ENCODE data around the gene TMEM203.

TMEM203 gene

DNA sequence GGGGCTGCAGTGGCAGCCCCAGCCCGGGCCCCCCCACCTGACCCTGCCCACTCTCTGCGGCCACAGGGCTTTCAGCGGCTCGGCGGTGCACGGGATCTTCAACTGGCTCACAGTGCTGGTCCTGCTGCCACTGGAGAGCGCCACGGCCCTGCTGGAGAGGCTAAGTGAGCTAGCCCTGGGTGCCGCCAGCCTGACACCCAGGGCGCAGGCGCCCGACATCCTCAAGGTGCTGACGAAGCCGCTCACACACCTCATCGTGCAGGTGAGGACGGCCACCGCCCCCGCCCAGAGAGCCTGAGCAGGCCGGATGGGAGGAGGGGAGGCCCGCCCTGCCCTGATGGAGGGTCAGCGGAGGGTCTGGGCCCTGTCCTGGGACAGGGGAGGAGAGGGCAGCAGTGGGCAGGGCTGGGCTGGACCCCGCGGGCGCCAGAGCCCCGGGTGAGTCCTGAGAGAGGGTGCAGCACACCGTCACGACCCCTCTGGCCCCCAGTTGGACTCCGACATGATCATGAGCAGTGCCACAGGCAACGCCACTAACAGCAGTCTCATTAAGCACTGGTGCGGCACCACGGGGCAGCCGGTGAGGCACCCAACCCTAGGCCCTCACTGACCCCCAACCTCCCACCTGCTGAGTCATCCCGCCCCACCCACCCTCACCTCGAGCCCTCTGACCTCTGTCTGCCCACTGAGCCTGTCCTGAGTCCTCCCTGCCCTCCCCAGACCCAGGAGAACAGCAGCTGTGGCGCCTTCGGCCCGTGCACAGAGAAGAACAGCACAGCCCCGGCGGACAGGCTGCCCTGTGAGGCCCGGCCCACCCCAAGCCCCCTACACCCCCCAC lies 27.9 kb upstream of the TMEM203 start:
- peaks cover 21% of the 10 kb centered on the region for H3K4me1 ChIP-seq (ENCODE audit: control insufficient read depth, insufficient read depth, low read length)
- H3K36me3 ChIP-seq (ENCODE audit: control insufficient read depth in 2 of 2, insufficient read depth in 2 of 2, low read length in 2 of 2): no peaks in the 10 kb centered on the region
- H3K9ac ChIP-seq (ENCODE audit: low read length in 2 of 2): no peak overlapping the region
- no peaks in the 10 kb centered on the region for H3K9me3 ChIP-seq (ENCODE audit: control insufficient read depth in 2 of 2, low read length in 2 of 2)
- no peak overlapping the region for H3K27ac ChIP-seq (ENCODE audit: low read length)
- peaks cover 43 to 52% of the 10 kb centered on the region in 2 donors for H3K27me3 ChIP-seq (ENCODE audit: control insufficient read depth in 1 of 2, insufficient read depth in 2 of 2, low read length in 2 of 2)
- no peak overlapping the region for H3K4me3 ChIP-seq (ENCODE audit: low read length in 2 of 2)

DNA sequence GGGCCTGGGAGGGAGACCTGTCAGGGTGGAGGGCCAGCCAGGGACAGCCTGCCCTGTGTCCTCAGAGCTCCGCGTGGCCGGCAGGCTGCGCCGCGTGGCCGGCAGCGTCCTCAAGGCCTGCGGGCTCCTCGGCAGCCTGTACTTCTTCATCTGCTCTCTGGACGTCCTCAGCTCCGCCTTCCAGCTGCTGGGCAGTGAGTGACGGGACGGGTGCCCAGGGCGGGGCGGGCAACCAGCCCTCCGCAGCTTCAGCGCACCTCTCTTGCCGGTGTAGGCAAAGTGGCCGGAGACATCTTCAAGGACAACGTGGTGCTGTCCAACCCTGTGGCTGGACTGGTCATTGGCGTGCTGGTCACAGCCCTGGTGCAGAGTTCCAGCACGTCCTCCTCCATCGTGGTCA lies 27.1 kb upstream of the TMEM203 start:
- H3K4me1 ChIP-seq (ENCODE audit: control insufficient read depth, insufficient read depth, low read length): peaks cover 21% of the 10 kb centered on the region

DNA sequence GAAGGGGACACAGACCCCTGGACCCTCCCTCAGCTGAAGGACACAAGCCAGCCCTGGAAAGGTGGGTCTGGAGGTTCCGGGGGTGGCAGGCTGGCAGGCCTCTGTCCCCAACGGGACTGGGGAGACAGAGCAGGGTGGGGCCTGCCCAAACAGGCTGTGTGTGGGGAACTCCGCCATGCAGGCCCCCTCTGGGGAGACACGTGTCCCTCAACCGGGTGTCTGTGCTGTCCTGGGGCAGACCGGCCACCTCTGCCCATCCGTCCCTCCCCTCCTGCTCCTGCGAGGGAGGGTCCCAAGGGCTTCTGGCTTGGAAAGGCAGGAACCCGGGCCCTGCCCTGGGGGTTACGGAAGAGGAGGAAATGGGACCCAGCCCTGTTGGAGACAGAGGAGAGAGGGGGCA lies 26.7 kb upstream of the TMEM203 start:
- H3K9me3 ChIP-seq (ENCODE audit: control insufficient read depth in 2 of 2, low read length in 2 of 2): no peaks in the 10 kb centered on the region
- H3K4me1 ChIP-seq (ENCODE audit: control insufficient read depth, insufficient read depth, low read length): peaks cover 19% of the 10 kb centered on the region
- no peak overlapping the region for H3K27ac ChIP-seq (ENCODE audit: low read length)
- no peaks in the 10 kb centered on the region for H3K36me3 ChIP-seq (ENCODE audit: control insufficient read depth in 2 of 2, insufficient read depth in 2 of 2, low read length in 2 of 2)
- H3K27me3 ChIP-seq (ENCODE audit: control insufficient read depth in 1 of 2, insufficient read depth in 2 of 2, low read length in 2 of 2): peaks cover 48 to 57% of the 10 kb centered on the region in 2 donors
- no peak overlapping the region for H3K9ac ChIP-seq (ENCODE audit: low read length in 2 of 2)
- no peak overlapping the region for H3K4me3 ChIP-seq (ENCODE audit: low read length in 2 of 2)

More for the DNA sequence above, 27.1 kb upstream of the TMEM203 start:
- H3K27me3 ChIP-seq (ENCODE audit: control insufficient read depth in 1 of 2, insufficient read depth in 2 of 2, low read length in 2 of 2): peaks cover 44 to 55% of the 10 kb centered on the region in 2 donors
- H3K36me3 ChIP-seq (ENCODE audit: control insufficient read depth in 2 of 2, insufficient read depth in 2 of 2, low read length in 2 of 2): no peaks in the 10 kb centered on the region
- H3K9ac ChIP-seq (ENCODE audit: low read length in 2 of 2): no peak overlapping the region
- no peak overlapping the region for H3K4me3 ChIP-seq (ENCODE audit: low read length in 2 of 2)
- H3K9me3 ChIP-seq (ENCODE audit: control insufficient read depth in 2 of 2, low read length in 2 of 2): no peaks in the 10 kb centered on the region
- no peak overlapping the region for H3K27ac ChIP-seq (ENCODE audit: low read length)

DNA sequence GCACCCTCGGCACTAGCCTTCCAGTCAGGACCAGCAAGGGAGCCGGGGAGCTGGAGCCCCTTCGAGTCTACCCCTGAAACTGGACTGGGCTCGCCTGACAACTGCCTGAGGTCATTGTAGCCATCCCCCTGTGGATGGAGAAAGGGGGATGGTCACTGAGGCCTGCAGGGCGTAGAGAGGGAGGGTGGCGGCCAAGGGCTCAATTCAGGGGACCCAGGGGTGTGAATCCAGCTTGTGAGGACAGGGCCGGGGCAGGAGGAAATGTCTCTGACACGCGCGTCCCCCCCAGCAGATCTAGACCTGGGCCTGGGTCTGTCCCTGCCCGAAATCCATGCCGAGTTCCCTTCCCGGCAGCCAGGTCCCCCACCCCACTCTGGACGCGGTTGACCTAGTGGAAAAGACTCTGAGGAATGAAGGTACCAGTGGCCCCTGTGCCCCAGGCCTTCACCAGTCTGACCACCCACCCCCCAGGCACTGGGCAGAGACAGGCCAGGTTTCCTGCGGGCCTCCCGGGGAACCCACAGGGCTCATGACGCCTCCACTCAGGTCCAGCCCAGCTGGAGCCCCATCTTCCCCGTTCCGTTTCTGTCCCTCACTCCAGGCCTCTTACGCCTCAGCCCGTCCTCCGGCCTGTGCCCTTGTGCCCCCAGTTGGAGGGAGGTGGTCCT lies 26.1 kb upstream of the TMEM203 start:
- H3K27ac ChIP-seq (ENCODE audit: low read length): no peak overlapping the region
- no peaks in the 10 kb centered on the region for H3K9me3 ChIP-seq (ENCODE audit: control insufficient read depth in 2 of 2, low read length in 2 of 2)
- peaks cover 50 to 57% of the 10 kb centered on the region in 2 donors for H3K27me3 ChIP-seq (ENCODE audit: control insufficient read depth in 1 of 2, insufficient read depth in 2 of 2, low read length in 2 of 2)
- peaks cover 13% of the 10 kb centered on the region for H3K4me1 ChIP-seq (ENCODE audit: control insufficient read depth, insufficient read depth, low read length)
- H3K36me3 ChIP-seq (ENCODE audit: control insufficient read depth in 2 of 2, insufficient read depth in 2 of 2, low read length in 2 of 2): no peaks in the 10 kb centered on the region
- H3K4me3 ChIP-seq (ENCODE audit: low read length in 2 of 2): no peak overlapping the region
- H3K9ac ChIP-seq (ENCODE audit: low read length in 2 of 2): no peak overlapping the region

DNA sequence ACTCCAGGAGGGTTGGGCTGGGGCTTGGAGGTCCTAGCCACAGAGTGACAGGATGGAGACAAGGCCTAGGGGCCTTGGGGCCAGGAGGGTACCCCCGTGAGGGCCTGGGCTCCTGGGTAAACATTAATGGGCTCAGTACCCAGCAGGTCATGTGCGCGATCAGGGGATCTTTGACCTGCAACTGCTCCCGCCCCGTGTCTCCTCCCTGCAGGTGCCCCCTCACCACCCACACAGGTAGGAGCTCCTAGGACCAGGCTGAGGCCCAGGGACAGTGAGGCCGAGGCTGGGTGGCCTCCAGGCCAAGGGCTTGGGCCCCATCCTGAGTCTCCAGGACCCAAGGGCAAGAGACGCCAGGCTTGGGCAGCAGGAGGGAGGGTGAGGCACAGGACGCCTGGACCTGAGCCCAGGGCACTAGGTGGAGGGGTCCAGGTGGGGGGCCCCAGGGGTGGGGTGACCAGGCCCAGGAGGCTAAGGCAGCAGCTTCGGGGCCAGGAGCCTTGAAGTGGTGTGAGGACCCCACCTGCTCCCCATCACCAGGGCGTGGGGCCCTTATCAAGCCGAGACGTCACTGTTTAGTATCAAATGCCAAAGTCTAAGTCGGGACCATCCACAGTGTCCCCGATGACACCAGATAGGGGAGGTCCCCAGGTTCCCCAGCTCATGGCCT lies 25.4 kb upstream of the TMEM203 start, which contains the start of gene SLC34A3:
Gene SLC34A3, plus strand, starts transcription at position 197 of the 667 bp plus-strand sequence. CDS start 802 bp downstream, outside the sequence.
- Histone ChIP-seq H3K36me3 (ENCODE audit: control insufficient read depth in 2 of 2, insufficient read depth in 2 of 2, low read length in 2 of 2) (no peaks in the 10 kb centered on the region), H3K27me3 (ENCODE audit: control insufficient read depth in 1 of 2, insufficient read depth in 2 of 2, low read length in 2 of 2) (peaks cover 50 to 57% of the 10 kb centered on the region in 2 donors), H3K9ac (ENCODE audit: low read length in 2 of 2) (no peak within 1 kb of the TSS), H3K27ac (ENCODE audit: low read length) (no peak within 1 kb of the TSS), H3K4me3 (ENCODE audit: low read length in 2 of 2) (no peak within 1 kb of the TSS), H3K9me3 (ENCODE audit: control insufficient read depth in 2 of 2, low read length in 2 of 2) (no peaks in the 10 kb centered on the region), H3K4me1 (ENCODE audit: control insufficient read depth, insufficient read depth, low read length) (peaks cover 7% of the 10 kb centered on the region)

DNA sequence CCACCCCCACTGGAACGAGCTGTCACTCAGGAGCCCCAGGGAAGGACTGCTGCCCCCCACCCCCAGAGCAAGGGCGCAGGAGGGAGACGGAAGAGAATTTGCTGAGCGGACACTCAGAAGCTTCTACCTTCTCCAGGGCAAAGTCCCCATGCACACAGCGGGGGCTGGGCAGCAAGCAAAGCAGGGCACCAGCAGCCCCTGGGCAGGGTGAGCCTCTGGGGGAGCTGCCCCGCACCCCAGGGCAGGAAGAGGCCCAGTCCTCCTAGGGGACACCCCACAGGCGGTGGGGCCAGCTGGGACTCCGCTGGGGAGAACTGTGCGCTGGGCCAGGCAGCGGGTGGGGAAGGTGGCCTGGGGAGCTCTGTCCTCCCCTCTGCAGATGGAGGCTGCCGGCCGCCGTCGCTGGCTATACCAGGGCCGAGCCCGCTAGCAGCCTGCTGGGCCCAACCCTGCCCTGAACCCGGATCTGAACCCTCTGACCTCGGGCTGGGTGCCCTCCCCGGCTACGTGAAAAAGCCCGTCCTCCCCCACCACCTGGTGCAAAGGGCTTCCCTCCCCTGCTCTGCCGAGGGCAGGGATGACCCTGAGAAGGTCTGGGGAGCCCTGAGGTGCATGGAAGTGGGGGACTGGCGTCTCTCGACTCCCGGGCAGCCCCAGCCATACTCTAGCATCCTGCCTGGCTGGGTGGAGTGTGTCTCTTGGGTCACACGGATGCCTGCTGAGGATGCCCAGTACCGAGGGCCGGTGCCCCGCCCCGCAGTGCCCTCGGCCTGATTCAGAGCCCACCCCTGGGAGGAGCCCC lies 24.7 kb upstream of the TMEM203 start:
- Histone ChIP-seq H3K4me3 (ENCODE audit: low read length in 2 of 2) (no peak overlapping the region), H3K27ac (ENCODE audit: low read length) (no peak overlapping the region), H3K27me3 (ENCODE audit: control insufficient read depth in 1 of 2, insufficient read depth in 2 of 2, low read length in 2 of 2) (peaks cover 46 to 57% of the 10 kb centered on the region in 2 donors)

DNA sequence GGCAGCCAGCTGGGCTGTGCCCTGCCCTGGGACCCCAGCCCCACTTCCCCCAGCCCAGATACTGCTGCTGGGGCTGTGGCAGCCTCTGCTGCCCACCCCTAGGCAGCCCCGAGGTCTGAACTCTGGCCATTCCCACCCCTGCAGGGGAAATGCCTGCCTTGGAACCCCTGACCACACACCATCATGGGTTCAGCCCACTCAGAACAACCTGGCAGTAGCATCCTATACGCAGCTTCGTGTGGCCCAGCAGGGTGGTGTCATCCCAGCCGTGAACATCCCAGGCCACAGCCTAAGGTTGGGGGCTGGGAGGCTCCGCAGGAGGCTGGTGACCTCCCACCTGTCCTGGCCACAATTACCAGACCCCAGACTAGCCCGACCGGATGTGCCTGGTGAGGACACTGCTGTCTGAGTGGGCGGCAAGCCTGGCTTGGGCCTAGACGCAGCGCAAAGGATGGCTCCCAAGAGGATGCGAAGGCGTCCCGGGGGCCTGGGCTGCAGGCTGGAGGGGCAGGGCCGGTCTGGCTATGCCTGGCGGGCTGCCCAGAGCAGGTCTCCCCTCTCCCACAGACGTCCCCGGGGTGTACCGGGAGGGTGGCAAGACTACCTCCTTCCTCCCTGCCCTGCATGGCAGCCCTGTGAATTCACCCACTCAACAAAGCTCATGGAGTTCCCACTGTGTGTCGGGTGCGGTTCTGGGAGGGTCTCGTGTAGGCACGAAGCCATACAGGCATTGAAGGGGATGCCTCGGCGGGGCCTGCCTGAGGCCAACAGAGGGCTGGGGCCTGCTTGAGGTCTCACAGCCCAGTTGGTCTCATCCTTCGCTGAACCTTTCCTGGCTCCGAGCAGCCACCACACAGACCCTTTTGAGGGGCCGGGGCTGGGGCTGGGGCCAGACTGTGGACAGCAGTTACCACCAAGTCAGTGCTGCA lies 23.8 kb upstream of the TMEM203 start:
- peaks cover 40 to 51% of the 10 kb centered on the region in 2 donors for H3K27me3 ChIP-seq (ENCODE audit: control insufficient read depth in 1 of 2, insufficient read depth in 2 of 2, low read length in 2 of 2)

More for the DNA sequence above, 24.7 kb upstream of the TMEM203 start:
- Histone ChIP-seq H3K4me1 (ENCODE audit: control insufficient read depth, insufficient read depth, low read length) (peaks cover 4% of the 10 kb centered on the region), H3K9me3 (ENCODE audit: control insufficient read depth in 2 of 2, low read length in 2 of 2) (no peaks in the 10 kb centered on the region), H3K36me3 (ENCODE audit: control insufficient read depth in 2 of 2, insufficient read depth in 2 of 2, low read length in 2 of 2) (no peaks in the 10 kb centered on the region), H3K9ac (ENCODE audit: low read length in 2 of 2) (no peak overlapping the region)

DNA sequence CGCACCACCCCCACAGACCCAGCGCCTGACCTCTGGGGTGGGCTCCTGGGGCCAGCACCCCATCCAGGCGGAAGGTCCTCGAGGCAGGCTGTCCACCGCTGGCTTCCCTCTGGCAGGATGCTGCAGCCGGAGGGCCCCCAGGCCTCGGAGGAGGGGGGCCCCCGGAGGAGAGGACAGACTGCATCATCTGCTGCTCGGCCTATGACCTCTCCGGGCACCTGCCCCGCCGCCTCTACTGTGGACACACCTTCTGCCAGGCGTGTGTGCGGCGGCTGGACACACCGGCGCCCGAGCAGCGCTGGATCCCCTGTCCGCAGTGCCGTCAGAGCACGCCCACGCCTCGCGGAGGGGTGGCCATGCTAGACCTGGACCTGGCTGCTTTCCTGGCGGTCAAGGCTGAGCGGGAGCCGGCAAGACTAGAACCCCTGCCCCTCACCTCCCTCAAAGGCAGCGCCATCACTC lies 23.1 kb upstream of the TMEM203 start:
- peaks cover 10% of the 10 kb centered on the region for H3K4me1 ChIP-seq (ENCODE audit: control insufficient read depth, insufficient read depth, low read length)
- no peak overlapping the region for H3K4me3 ChIP-seq (ENCODE audit: low read length in 2 of 2)
- H3K9ac ChIP-seq (ENCODE audit: low read length in 2 of 2): no peak overlapping the region
- peaks cover 38 to 49% of the 10 kb centered on the region in 2 donors for H3K27me3 ChIP-seq (ENCODE audit: control insufficient read depth in 1 of 2, insufficient read depth in 2 of 2, low read length in 2 of 2)
- no peak overlapping the region for H3K27ac ChIP-seq (ENCODE audit: low read length)
- no peaks in the 10 kb centered on the region for H3K36me3 ChIP-seq (ENCODE audit: control insufficient read depth in 2 of 2, insufficient read depth in 2 of 2, low read length in 2 of 2)
- H3K9me3 ChIP-seq (ENCODE audit: control insufficient read depth in 2 of 2, low read length in 2 of 2): no peaks in the 10 kb centered on the region

More for the DNA sequence above, 23.8 kb upstream of the TMEM203 start:
- H3K9ac ChIP-seq (ENCODE audit: low read length in 2 of 2): no peak overlapping the region
- H3K9me3 ChIP-seq (ENCODE audit: control insufficient read depth in 2 of 2, low read length in 2 of 2): no peaks in the 10 kb centered on the region
- H3K4me1 ChIP-seq (ENCODE audit: control insufficient read depth, insufficient read depth, low read length): peaks cover 4% of the 10 kb centered on the region
- H3K4me3 ChIP-seq (ENCODE audit: low read length in 2 of 2): no peak overlapping the region
- no peaks in the 10 kb centered on the region for H3K36me3 ChIP-seq (ENCODE audit: control insufficient read depth in 2 of 2, insufficient read depth in 2 of 2, low read length in 2 of 2)
- no peak overlapping the region for H3K27ac ChIP-seq (ENCODE audit: low read length)

DNA sequence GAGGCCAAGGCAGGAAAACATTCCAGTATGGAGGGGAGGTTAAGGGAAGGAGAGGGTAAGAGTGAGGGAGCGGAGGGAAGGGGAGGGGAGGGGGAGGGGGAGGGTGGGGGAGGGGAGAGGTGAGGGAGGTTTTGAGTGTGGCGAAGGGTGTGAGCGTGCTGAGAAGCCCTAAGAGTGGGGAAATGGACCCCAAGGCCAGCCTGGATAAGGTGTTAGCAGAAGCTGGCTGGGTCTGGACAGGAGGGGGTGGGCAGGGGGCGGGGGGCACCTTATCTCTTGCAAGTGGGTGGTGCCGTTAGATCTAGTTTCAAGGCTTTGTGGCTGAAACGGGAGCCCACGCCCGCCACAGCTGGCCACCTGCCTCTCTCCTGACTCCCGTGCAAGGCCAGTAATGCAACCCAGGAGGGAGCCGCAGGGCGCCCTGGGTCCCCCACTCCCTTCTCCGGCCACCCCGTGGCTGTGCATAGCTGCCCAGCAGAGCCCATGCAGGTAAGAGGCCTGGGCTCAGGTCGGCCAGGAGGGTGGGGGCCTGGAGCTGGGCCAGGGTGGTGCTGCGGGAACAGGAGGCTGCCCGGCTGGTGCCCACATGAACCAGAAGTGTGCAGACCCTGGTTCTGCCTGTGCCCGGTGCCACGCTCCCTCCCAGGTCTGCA lies 22.5 kb upstream of the TMEM203 start:
- no peaks in the 10 kb centered on the region for H3K36me3 ChIP-seq (ENCODE audit: control insufficient read depth in 2 of 2, insufficient read depth in 2 of 2, low read length in 2 of 2)
- no peak overlapping the region for H3K27ac ChIP-seq (ENCODE audit: low read length)
- peaks cover 13% of the 10 kb centered on the region for H3K4me1 ChIP-seq (ENCODE audit: control insufficient read depth, insufficient read depth, low read length)
- H3K27me3 ChIP-seq (ENCODE audit: control insufficient read depth in 1 of 2, insufficient read depth in 2 of 2, low read length in 2 of 2): peaks cover 35 to 49% of the 10 kb centered on the region in 2 donors
- H3K4me3 ChIP-seq (ENCODE audit: low read length in 2 of 2): no peak overlapping the region
- H3K9me3 ChIP-seq (ENCODE audit: control insufficient read depth in 2 of 2, low read length in 2 of 2): no peaks in the 10 kb centered on the region
- H3K9ac ChIP-seq (ENCODE audit: low read length in 2 of 2): no peak overlapping the region

Data from stomach smooth muscle (tissue), 2 donors.